SK-N-SH treated with all-trans-retinoic acid at 6 μM for 48 hours (cell line): ENCODE data around the gene ACER1.

Experiments
- ATAC-seq: fragments of 200-7000 bp; cut with Tn5 transposase; 3 replicates; pipeline ENCODE4 v1.9.1; 2020; ENCODE audit warnings: mild to moderate bottlenecking, moderate library complexity
- ARNTL ChIP-seq: fragments of 450-650 bp; formaldehyde crosslinking; IDR thresholded peaks from 2 replicates; pipeline ENCODE4 v1.5.0; 2020; ENCODE audit warnings: low read depth, mild to moderate bottlenecking, moderate library complexity, borderline replicate concordance
- BACH2 ChIP-seq: fragments of 250-450 bp; sonication (Bioruptor Pico); IDR thresholded peaks from 2 replicates; pipeline ENCODE4 v1.9.0; 2021; ENCODE audit warnings: mild to moderate bottlenecking, borderline replicate concordance
- CSDC2 ChIP-seq: fragments of 250-450 bp; sonication (Bioruptor Pico); IDR thresholded peaks from 2 replicates; pipeline ENCODE4 v1.5.0; 2020; ENCODE audit warnings: mild to moderate bottlenecking, moderate library complexity
- ESRRG ChIP-seq: fragments of 250-450 bp; sonication (Bioruptor Pico); IDR thresholded peaks from 2 replicates; pipeline ENCODE4 v1.6.1; 2021; ENCODE audit warnings: mild to moderate bottlenecking
- GLIS3 ChIP-seq: fragments of 250-450 bp; sonication (Bioruptor Pico); IDR thresholded peaks from 2 replicates; pipeline ENCODE4 v1.5.0; 2020; ENCODE audit warnings: mild to moderate bottlenecking, moderate library complexity
- ISL1 ChIP-seq: fragments of 250-450 bp; sonication (Bioruptor Pico); IDR thresholded peaks from 2 replicates; pipeline ENCODE4 v2.1.2; 2022; ENCODE audit warnings: mild to moderate bottlenecking, moderate library complexity
- OSR1 ChIP-seq: fragments of 250-450 bp; sonication (Bioruptor Pico); IDR thresholded peaks from 2 replicates; pipeline ENCODE4 v1.8.0; 2022; ENCODE audit warnings: moderate library complexity, mild to moderate bottlenecking, inconsistent platforms
- PPARA ChIP-seq: fragments of 250-450 bp; sonication (Bioruptor Pico); IDR thresholded peaks from 2 replicates; pipeline ENCODE4 v1.5.0; 2020; ENCODE audit warnings: mild to moderate bottlenecking, borderline replicate concordance
- SNAI2 ChIP-seq: fragments of 250-450 bp; sonication (Bioruptor Pico); IDR thresholded peaks from 2 replicates; pipeline ENCODE4 v1.5.0; 2020; ENCODE audit warnings: mild to moderate bottlenecking, moderate library complexity
- TCF4 ChIP-seq: fragments of 250-450 bp; sonication (Bioruptor Pico); IDR thresholded peaks from 2 replicates; pipeline ENCODE4 v1.8.0; 2021; ENCODE audit warnings: mild to moderate bottlenecking, moderate library complexity, borderline replicate concordance
- TOX ChIP-seq: fragments of 250-450 bp; sonication (Bioruptor Pico); IDR thresholded peaks from 2 replicates; pipeline ENCODE4 v1.8.0; 2021; ENCODE audit warnings: mild to moderate bottlenecking, moderate library complexity, borderline replicate concordance
- ZC3H10 ChIP-seq: fragments of 250-450 bp; sonication (Bioruptor Pico); IDR thresholded peaks from 2 replicates; pipeline ENCODE4 v1.5.1; 2021; ENCODE audit warnings: mild to moderate bottlenecking, moderate library complexity
- ZFP3 ChIP-seq: fragments of 250-450 bp; sonication (Bioruptor Pico); IDR thresholded peaks from 2 replicates; pipeline ENCODE4 v1.5.0; 2020; ENCODE audit warnings: mild to moderate bottlenecking, moderate library complexity
- ZFP30 ChIP-seq: fragments of 450-650 bp; formaldehyde crosslinking; IDR thresholded peaks from 2 replicates; pipeline ENCODE4 v1.5.0; 2022; ENCODE audit warnings: mild to moderate bottlenecking, moderate library complexity
- ZNF565 ChIP-seq: fragments of 450-650 bp; formaldehyde crosslinking; conservative IDR thresholded peaks from 2 replicates; pipeline ENCODE4 v1.5.0; 2020; ENCODE audit warnings: low read depth, mild to moderate bottlenecking, moderate library complexity
- ZNF70 ChIP-seq: fragments of 450-650 bp; formaldehyde crosslinking; IDR thresholded peaks from 2 replicates; pipeline ENCODE4 v1.5.0; 2020; ENCODE audit warnings: mild to moderate bottlenecking, moderate library complexity
- TF ChIP-seq, protein P1 (sequence below): fragments of 250-450 bp; sonication (Bioruptor Pico); IDR thresholded peaks from 2 replicates; pipeline ENCODE4 v1.5.1; 2021; ENCODE audit warnings: mild to moderate bottlenecking, moderate library complexity
- TF ChIP-seq, protein P2 (sequence below): fragments of 250-450 bp; sonication (Bioruptor Pico); IDR thresholded peaks from 2 replicates; pipeline ENCODE4 v1.8.0; 2021; ENCODE audit warnings: low read depth, mild to moderate bottlenecking, moderate library complexity, borderline replicate concordance
- TF ChIP-seq, protein P3 (sequence below): fragments of 250-450 bp; sonication (Bioruptor Pico); IDR thresholded peaks from 2 replicates; pipeline ENCODE4 v1.5.0; 2020; ENCODE audit warnings: mild to moderate bottlenecking, moderate library complexity
- TF ChIP-seq, protein P4 (sequence below): fragments of 250-450 bp; sonication (Bioruptor Pico); IDR thresholded peaks from 2 replicates; pipeline ENCODE4 v1.8.0; 2020; ENCODE audit warnings: mild to moderate bottlenecking, moderate library complexity, borderline replicate concordance

Gene ACER1

DNA sequence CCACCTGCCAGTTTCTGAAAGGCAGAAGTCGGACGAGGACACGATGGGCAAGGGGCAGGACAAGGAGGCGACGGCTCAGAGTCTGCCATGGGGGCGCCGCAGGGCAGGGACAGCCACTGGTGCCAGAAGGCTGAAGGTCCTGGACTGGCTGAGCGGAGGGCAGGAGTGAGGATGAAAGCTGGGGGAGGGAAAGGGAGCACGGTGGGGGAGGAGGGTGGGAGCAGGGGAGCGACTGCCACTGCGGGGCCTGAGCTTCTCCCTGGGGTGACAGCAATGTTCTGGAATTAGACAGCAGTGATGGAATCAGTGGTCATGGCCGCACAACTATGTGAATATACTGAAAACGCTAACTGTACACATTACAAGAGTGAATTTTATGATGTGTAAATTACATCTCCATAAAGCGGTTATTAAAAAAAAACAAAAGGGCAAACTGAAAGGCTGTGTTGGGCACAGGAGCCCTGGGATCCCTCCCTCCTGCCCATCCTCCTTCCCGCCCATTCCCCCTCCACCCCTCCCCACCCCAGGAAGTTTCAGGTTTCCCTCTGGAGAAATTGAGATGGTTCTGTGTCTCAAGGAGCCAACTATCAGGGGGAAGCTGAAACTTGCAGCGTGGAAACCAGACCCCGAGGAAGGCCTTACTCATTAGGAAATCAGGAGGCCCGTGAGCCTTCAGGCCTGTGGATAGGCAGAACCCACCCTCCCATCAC lies 69.5 kb downstream of the ACER1 start:
- TF ChIP-seq, protein P1, sequence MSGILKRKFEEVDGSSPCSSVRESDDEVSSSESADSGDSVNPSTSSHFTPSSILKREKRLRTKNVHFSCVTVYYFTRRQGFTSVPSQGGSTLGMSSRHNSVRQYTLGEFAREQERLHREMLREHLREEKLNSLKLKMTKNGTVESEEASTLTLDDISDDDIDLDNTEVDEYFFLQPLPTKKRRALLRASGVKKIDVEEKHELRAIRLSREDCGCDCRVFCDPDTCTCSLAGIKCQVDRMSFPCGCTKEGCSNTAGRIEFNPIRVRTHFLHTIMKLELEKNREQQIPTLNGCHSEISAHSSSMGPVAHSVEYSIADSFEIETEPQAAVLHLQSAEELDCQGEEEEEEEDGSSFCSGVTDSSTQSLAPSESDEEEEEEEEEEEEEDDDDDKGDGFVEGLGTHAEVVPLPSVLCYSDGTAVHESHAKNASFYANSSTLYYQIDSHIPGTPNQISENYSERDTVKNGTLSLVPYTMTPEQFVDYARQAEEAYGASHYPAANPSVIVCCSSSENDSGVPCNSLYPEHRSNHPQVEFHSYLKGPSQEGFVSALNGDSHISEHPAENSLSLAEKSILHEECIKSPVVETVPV (CRISPR knock-in tag), result no peak
- no peak for TF ChIP-seq BACH2 (CRISPR knock-in tag)
- no peak for TF ChIP-seq CSDC2 (CRISPR knock-in tag)
- no peak for TF ChIP-seq ARNTL (CRISPR knock-in tag)
- no peak for TF ChIP-seq ZC3H10 (CRISPR knock-in tag)
- no peak for TF ChIP-seq GLIS3 (CRISPR knock-in tag)
- TF ChIP-seq ZFP3, result no peak
- TF ChIP-seq, protein P2, sequence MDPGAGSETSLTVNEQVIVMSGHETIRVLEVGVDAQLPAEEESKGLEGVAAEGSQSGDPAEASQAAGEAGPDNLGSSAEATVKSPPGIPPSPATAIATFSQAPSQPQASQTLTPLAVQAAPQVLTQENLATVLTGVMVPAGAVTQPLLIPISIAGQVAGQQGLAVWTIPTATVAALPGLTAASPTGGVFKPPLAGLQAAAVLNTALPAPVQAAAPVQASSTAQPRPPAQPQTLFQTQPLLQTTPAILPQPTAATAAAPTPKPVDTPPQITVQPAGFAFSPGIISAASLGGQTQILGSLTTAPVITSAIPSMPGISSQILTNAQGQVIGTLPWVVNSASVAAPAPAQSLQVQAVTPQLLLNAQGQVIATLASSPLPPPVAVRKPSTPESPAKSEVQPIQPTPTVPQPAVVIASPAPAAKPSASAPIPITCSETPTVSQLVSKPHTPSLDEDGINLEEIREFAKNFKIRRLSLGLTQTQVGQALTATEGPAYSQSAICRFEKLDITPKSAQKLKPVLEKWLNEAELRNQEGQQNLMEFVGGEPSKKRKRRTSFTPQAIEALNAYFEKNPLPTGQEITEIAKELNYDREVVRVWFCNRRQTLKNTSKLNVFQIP (CRISPR knock-in tag), result no peak
- TF ChIP-seq, protein P3, sequence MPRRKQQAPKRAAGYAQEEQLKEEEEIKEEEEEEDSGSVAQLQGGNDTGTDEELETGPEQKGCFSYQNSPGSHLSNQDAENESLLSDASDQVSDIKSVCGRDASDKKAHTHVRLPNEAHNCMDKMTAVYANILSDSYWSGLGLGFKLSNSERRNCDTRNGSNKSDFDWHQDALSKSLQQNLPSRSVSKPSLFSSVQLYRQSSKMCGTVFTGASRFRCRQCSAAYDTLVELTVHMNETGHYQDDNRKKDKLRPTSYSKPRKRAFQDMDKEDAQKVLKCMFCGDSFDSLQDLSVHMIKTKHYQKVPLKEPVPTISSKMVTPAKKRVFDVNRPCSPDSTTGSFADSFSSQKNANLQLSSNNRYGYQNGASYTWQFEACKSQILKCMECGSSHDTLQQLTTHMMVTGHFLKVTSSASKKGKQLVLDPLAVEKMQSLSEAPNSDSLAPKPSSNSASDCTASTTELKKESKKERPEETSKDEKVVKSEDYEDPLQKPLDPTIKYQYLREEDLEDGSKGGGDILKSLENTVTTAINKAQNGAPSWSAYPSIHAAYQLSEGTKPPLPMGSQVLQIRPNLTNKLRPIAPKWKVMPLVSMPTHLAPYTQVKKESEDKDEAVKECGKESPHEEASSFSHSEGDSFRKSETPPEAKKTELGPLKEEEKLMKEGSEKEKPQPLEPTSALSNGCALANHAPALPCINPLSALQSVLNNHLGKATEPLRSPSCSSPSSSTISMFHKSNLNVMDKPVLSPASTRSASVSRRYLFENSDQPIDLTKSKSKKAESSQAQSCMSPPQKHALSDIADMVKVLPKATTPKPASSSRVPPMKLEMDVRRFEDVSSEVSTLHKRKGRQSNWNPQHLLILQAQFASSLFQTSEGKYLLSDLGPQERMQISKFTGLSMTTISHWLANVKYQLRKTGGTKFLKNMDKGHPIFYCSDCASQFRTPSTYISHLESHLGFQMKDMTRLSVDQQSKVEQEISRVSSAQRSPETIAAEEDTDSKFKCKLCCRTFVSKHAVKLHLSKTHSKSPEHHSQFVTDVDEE (CRISPR knock-in tag), result no peak
- TF ChIP-seq ZFP30, result no peak
- no peak for TF ChIP-seq ZNF70 (CRISPR knock-in tag)
- TF ChIP-seq SNAI2 (CRISPR knock-in tag), result no peak
- TF ChIP-seq TCF4, result no peak
- no peak for TF ChIP-seq PPARA (CRISPR knock-in tag)
- TF ChIP-seq OSR1 (CRISPR knock-in tag), result no peak
- TF ChIP-seq ESRRG, result no peak
- TF ChIP-seq, protein P4, sequence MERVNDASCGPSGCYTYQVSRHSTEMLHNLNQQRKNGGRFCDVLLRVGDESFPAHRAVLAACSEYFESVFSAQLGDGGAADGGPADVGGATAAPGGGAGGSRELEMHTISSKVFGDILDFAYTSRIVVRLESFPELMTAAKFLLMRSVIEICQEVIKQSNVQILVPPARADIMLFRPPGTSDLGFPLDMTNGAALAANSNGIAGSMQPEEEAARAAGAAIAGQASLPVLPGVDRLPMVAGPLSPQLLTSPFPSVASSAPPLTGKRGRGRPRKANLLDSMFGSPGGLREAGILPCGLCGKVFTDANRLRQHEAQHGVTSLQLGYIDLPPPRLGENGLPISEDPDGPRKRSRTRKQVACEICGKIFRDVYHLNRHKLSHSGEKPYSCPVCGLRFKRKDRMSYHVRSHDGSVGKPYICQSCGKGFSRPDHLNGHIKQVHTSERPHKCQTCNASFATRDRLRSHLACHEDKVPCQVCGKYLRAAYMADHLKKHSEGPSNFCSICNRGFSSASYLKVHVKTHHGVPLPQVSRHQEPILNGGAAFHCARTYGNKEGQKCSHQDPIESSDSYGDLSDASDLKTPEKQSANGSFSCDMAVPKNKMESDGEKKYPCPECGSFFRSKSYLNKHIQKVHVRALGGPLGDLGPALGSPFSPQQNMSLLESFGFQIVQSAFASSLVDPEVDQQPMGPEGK, result no peak
- TF ChIP-seq ZNF565, result no peak
- TF ChIP-seq ISL1 (CRISPR knock-in tag), result no peak
- TF ChIP-seq TOX, result no peak
- TF ChIP-seq, all 23 proteins: peak for 0
- peak; percentile 84 for ATAC-seq

DNA sequence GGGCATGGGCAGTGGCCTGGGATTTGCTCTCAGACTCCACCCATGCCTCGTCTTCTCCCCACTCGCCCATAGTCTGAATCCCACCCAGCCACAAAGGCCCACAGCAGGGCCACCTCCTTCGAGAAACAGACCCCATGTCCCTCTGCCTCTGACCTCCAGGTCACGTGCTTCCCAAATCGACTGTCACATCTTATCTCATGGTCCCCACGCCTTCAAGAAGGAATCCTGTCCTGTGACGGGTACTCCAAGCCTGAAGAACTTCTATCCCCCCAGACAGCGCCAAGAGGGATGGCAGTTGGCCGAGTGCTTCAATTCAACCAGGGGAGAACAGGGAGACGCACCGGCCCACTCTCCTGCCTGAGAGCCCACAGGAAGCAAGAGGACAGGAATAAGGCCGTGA lies 70.1 kb downstream of the ACER1 start:
- no peak for ATAC-seq
- TF ChIP-seq, protein P2 (CRISPR knock-in tag), result no peak
- TF ChIP-seq GLIS3 (CRISPR knock-in tag) (no peak), ARNTL (CRISPR knock-in tag) (no peak), ZFP3 (no peak), ESRRG (no peak), ZNF70 (CRISPR knock-in tag) (no peak), ZC3H10 (CRISPR knock-in tag) (no peak)
- TF ChIP-seq, protein P4, result no peak
